Embryonic facial prominence (tissue), 1 donor: ENCODE results near the gene TULP3.

Experiments
- DNase-seq: peaks from one replicate; pipeline ENCODE4 v3.0.0-alpha.2; 2016; ENCODE audit errors: extremely low spot score

TULP3 gene

DNA sequence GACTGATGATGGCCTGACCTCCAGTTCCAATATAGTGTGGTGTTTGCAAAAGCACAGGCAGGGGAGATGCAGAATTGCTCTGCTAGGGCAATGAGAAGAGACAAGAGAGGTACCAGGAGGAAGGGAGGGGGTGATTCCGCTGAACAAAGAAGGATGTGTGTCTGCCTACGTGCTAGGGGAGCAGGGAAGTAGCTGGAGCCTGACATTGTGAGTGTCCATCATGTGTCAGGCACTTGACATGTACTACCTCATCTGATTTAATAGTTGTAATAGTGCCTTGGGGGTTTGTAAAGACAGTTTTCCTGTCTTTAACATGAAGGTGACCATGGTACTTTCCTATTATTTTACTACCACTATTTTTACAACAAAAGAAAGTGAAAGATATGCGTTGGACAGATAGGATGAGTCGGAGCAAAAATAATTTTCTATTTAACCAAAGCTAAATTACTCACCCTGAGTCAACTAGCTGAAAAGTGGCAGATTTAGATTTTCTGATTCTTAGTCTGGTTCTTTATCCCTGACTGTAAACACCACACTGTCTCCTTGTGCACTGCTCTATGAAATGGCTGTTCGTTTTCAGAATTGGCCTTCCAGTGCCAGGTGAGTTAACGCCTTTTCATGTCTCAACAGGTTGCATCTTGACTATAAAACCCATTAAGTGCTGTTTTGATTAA, 34.8 kb downstream of the TULP3 start:
- no peak for DNase-seq

DNA sequence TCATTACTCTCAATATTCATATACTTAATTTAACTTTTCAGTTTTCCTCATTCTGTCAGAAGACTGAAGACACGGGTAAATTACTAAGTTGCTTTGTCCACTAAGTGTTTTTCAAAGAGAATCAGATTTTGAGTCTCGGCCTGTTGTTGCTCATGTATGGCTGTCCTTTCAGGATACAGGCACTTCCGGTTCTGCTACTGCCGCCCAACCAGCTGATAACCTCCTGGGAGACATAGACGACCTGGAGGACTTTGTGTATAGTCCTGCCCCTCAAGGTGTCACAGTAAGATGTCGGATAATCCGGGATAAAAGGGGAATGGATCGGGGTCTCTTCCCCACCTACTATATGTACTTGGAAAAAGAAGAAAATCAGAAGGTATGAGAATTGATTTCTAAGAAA, 40.2 kb downstream of the TULP3 start:
- DNase-seq = no peak

DNA sequence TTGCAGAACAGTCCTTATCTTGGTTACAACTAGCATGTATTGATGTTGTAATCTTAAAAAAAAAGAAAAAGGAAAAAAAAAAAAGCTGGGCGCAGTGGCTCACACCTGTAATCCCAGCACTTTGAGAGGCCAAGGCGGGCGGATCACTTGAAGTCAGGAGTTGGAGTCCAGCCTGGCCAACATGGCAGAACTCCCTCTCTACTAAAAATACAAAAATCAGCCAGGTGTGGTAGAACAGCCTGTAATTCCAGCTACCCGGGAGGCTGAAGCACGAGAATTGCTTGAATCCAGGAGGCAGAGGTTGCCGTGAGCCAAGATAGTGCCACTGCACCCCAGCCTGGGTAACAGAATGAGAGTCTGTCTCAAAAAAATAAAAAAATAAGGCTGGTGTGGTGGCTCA, 42.9 kb downstream of the TULP3 start:
- DNase-seq = no peak

DNA sequence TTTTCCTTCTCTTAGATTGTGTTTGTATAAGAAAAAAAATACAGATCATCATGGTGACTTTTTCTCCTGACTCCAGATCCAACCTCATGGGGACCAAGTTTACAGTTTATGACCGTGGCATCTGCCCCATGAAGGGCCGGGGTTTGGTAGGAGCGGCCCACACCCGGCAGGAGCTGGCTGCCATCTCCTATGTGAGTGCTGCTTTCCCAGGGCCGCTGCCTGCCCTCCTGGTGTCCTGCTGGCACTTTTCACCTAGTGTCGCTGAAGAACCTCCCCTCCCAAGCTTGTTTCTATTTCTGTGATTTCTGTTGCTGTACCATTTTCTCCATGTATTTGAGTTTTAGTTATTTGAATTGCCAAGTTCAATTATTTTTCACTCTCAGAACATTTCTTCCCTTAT, 43.7 kb downstream of the TULP3 start:
- DNase-seq = no peak

DNA sequence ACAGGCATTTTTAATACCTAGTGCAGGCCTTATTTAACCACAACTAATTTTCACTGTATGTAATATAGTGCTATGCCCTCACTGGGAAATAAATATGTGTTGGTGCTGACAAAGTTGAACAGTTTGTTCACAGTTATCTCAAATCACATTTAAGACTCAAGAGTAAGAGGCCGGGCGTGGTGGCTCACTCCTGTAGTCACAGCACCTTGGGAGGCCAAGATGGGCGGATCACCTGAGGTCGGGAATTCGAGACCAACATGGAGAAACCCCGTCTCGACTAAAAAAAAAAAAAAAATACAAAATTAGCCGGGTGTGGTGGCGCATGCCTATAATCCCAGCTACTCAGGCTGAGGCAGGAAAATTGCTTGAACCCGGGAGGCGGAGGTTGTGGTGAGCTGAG, 45.6 kb downstream of the TULP3 start:
- no peak for DNase-seq

DNA sequence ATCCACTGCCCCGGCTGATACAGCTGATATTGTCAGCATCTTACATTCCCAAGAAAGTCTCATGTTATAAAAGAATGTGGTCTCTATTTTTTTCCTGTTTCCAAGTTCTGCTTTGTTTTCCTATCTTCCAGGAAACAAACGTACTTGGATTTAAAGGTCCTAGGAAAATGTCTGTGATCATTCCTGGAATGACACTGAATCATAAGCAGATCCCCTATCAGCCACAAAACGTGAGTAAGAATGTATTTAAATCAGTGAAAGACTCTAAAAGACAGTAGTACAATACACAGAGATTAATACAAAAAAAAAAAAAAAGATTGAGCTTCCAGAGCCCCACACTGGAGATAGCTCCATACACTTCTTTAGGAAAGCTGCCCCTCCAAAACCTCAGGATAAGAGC, 46.8 kb downstream of the TULP3 start:
- no peak for DNase-seq

DNA sequence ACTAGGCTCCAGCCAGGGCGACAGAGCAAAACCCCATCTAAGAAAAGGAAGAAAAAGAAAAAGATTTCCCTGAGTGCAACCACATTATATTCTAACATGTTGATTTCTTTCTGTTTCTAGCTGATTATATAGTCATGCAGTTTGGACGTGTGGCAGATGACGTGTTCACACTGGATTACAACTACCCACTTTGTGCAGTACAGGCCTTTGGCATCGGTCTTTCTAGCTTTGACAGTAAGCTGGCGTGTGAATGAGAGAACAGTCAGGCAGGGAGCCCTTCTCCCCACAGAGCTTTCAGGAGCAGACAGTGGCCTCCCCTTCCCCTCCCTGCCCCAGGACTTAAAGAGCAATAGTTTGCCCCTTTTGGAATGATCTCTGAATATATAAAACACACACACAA, 48.5 kb downstream of the TULP3 start:
- no peak for DNase-seq

DNA sequence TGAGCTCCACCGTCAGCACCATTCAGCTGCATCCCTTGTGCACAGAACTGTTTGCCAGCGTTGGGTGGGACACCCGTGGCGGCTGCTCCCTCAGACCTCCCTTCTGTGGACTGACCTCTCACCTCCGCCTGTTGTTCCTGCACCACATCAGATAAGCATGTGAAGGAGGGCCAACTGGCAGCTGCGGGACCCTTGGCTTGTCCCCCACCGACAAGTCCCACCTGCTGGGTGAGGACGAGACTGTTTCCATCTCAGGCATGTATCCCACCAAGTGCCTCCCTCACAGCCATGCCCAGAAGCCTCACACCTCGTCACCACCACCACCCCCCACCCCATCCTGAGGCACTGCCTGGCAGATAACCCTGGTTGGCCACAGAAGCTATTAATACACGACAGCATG, 49.9 kb downstream of the TULP3 start:
- no peak for DNase-seq

DNA sequence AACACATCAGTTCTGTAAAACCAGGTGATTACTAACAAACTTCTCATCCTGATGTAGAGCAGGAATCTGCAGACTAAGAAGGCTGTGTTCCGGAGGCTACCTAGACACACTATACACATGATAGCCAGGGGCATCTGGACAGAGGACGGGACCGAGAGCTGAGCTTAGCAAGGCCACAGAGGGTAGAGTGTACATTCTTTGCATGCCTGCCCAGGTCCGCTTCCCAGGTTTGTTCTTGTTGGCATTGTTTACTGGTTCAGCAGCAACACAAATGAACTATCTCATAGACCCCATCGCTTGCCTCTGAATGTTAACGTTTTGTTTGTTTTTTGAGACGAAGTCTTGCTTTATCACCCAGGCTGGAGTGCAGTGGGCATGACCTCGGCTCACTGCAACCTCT, 50.8 kb downstream of the TULP3 start:
- no peak for DNase-seq

DNA sequence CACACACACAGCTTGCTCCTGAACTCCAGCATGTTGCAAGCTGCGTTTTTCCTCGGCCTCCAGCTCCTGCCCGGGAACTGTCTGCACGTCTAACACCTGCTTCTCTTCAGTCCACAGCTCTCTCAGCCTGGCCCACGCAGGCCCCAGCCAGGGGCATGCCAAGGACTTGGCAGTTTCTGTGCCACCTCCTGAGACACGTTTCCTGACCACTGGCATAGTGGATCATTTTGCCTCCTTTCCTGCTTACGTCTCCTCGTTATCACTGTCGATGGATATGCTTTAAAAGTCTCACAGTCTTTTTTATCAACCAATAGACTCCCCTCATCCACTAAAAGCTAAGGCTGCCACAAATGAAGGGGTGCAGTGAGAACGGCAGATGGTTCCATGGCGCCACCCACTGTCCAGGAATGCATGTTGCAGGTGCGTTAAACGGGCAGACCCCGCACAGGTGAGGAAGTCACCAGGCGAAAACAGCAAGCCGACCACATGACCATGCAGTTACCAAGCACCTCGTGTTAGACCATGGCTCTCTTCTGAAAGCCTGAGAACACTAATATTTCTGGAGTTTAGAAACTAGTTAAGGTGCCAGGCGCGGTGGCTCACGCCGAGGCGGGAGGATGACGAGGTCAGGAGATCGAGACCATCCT, 53.8 kb downstream of the TULP3 start:
- DNase-seq = no peak

DNA sequence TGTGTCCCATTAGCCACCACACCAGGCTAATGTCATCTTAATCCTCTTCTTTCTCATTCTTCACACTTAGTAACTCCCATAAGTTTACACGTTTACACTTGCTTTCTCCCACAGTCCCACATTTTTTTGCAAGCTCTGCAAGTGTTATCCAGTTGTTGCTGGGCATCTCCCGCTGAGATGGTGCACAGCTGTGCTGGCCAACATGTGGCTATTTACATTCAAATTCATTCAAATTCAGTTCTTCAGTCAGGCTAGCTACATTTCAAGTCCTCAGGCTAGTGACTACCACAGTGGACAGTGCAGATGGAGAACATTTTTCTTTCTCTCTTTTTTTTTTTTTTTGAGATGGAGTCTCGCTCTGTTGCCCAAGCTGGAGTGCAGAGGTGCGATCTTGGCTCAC, 58.7 kb downstream of the TULP3 start:
- no peak for DNase-seq

DNA sequence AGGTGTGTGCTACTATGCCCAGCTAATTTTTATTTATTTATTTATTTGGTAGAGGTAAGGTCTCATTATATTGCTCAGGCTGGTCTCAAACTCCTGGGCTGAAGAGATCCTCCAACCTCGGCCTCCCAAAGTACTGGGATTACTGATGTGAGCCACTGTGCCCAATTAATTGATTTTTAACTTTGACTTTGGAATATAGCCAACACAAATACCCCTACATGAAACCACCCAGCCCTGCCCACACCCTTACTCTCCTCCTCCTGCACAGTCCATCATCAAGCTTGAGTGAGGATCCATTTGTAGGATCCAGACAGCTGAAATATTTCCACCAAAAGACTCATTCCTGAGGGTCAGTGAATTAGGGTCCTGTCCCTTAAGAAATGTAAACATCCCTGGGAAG, 65.2 kb downstream of the TULP3 start:
- DNase-seq = no peak

DNA sequence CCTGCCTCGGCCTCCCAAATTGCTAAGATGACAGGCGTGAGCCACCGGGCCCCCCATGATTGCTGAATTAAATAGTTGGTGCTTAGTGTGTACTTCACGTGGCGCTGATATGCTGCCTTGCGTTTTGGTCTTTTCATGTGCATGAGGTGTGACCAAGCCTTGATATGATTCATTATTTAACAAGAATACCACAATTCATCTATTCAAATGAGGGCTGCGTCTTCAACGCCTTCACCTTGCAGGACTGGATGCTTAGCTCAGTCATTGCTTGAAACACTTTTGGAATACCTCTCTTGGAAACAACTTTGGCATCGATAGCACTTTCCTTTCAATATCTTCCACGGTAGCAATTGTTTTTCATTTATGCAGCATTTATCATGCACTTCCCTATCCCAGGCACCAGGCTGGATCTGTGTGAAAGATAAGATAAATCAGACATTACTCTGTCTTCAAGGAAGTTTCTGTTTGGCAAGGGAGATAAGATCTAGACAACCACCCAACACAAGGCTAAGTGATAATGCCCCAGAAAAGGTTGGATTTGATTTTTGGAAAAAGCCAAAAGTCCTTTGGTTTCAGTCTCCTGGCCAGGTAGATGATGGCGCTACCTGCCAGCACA, 67.2 kb downstream of the TULP3 start:
- no peak for DNase-seq

DNA sequence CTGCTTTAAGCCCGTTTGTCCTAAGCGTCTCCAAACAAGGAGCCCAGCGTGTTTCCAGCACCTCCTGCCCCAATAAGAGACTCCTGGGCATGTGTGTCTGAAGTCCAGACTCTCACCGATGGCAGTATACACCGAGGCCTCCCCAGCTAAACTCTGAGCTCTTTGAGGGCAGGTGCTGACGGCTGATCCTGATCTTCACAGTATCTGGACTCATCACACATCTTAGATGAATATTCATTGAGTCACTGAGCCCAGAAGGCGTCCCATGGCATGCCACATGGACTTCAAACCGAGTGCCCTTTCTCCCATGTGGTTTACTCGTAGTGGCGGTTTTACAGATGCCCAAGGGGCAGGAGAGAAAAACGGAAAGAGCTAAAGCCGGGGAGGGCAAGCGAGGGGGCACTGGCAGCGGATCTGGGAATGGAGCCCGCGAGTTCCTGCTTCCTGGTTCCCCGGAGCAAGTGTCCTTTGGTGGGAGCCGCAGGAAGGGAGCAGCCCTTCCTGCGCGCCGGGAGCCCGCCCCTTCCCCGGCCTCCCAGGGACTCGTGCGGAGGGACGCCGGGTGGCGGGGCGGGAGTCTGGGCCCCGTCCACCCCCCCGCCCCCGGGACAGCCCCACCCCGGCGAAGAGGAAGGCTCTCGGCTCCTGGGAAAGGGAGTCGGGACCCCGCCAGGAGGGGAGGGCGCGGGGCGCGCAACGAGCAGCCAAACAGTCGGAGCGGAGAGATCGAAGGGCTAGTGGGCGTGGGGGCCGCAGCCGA, 67.9 kb downstream of the TULP3 start:
- no peak for DNase-seq

DNA sequence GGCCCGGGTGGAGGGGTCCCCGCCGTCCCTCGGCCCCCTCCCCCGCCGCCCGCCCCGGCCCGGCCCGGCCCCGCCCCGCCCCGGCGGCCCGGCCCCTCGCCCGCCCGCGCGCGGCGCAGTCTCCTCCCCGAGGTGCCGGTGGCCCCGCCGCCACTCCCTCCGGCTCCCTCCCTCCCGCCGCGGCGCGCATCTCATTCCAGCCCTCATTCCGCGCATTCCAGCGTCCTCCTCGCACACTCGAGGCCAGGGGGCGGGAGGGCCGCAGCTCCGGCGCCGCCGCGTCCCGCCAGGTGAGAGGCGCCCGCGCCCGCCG, 68.5 kb downstream of the TULP3 start, which contains the start of gene TEAD4:
TSS of gene TEAD4 (plus strand) at position 206 of the 313 bp plus-strand sequence.
- peak; percentile 52 for DNase-seq

DNA sequence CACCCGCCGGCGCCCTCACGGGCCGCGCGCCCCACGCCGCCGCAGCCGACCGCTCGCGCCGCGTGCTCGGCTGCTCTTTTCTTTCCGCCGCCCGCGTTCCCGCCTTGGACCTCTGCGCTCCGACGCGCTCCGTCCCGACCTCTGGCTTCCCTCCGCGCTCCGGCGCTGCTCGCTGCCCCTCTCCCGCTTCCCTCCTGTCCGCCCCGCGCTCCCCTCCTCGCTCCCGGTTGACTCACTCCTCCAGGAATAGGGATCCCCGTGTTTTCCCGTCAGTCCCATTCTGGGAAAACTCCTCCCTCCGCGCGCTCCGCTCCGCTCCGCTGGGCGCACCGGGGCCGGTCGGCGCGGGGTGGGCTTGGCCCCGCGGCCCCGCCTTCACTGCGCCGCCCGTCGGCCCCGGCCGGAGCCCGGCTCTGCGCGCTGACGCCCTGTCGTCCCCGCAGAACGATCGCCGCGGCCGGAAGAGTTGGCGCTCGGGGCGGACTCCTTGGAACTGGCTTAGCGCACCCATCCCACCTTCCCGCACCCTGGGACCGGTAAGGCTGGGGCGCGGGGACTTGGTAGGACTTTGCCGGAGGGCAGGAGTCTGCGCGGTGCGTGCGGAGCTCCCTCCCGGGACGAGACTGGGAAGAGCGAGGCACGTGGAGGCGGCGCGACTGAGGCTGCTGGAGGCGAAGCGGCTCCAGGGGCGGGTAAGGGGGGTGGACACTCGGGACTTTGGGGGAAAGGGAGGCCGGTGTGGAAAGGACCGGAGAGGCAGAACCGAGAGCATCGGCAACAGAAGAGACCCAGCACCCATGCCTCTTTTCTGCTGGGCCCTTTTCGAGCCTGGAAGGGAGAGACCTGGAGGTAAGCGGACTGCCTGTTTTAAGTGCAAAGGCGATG, 69.1 kb downstream of the TULP3 start:
- no peak for DNase-seq

DNA sequence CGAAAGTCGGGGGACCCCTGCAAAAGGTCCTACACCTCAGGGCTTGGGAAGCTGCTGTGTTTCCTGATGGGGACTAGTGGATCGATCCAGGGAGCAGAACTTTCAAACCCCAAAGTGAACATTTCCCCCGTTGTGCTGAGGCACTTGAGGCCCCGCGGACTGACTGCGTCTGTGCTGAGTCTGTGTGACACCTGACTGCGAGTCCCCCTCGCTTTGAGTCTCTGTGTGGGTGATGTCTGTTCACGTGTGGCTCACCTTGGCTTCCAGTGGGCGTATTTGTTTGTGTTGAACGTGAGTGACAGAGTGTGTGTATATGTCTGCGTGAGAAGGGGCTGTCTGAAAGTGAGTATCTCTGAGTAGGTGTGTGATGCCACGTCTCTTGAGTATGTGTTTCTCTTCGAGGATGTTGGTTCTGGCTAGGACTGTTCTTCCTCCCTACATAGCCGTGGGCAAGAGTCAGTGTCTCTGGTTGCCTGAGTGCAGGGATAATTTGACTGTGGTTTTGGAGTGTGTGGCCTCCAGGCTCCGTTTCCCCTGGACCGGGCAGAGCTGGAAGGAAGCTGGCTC, 69.8 kb downstream of the TULP3 start:
- DNase-seq = no peak

DNA sequence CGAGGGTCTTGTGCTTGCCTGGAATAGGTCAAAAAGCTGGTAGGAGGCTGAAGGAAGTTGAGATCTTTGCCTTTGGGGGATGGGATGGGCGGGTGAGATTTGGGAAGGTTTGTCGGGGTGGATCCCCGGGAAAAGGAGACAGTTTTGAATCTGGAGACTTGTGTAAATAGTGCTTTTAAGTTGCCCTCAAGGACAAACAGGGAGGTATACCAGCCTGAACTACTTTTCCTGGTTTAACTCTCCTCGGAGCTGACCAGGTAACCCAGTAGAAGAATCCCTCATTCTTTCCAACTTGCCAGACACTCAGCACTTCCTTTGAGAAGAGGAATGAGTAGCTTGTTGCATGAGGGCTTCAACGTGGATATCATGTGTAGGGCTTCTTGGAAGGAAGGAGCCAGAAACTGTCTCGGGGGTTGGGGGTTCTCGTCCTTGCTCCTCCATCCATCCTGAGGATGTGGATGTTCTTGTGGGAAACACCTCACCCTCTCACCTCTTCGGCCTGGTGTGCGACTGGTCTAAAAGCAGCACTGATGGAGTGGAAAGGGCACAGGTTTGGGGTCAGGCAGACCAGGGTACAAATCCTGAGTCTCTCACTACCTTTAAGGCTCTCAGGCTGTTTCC, 70.4 kb downstream of the TULP3 start:
- no peak for DNase-seq

DNA sequence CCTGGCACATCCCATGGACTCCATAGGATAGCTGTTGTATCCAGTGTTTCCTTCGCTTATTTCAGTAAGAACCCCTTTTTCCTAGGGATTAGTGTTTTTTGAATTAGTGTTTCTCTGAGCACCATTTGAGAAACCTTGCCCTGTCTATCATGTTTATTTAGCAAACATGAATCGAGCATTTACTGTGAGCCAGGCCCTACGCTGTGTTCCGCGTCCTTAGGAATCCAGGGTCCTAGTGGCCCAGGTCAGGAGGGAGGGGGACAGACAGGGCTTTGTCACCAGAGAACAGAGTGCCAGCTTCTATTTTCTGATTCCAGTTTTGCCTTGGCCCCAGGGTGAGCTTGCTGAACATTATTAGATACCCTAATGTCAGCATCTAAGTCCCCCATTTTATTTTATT, 71.0 kb downstream of the TULP3 start:
- no peak for DNase-seq

DNA sequence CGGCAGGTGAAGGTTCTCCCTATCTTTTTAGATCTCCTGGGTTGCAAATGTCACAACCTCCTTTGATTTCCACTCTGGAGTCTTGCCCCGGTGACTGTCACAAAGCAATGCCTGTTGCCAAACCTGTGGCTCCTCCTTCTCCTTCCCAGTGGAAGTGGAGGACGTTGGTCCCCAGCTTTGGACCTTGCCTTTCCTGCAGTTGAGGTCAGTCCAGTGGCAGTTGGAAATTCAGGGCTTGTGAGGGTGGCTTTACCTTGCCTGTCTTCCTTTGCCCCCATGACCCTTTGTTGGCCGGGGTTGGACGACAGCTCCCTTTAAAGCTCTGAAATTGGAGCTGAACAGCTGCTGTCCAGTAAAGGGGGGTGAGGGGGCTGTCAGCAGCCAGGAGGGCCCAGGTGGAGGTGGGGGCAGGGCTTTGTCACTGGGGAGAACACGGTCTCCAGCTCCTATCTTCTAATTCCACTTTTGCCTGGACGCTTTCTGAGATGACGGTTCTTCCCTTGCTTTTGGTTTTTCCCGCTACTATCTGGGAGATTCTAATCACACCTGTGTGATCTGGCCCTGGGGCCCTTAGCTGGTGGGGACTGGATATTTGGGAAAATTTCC, 72.6 kb downstream of the TULP3 start:
- no peak for DNase-seq
